ENCODE results near the gene VMAC.

DNA sequence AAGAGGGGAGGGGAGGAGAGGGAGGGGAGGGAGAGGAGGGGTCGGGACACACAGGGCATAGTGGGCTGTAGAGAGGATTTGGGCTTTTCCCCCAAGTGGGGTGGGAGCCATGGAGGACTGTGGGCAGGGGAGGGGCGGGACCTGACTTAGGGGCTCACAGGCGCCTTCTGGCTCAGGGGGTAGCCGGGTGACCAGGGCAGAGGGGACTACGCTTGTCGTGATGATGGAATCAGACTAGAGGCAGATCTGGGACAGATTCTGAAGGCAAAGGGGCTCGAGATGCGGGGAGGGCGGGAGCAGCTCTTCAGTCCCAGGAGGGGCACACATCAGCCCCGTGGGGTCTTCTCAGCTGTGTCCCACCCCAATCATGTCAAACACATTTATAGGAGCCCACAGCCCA, 14.6 kb upstream of the VMAC start:
- TF ChIP-seq, protein P1, sequence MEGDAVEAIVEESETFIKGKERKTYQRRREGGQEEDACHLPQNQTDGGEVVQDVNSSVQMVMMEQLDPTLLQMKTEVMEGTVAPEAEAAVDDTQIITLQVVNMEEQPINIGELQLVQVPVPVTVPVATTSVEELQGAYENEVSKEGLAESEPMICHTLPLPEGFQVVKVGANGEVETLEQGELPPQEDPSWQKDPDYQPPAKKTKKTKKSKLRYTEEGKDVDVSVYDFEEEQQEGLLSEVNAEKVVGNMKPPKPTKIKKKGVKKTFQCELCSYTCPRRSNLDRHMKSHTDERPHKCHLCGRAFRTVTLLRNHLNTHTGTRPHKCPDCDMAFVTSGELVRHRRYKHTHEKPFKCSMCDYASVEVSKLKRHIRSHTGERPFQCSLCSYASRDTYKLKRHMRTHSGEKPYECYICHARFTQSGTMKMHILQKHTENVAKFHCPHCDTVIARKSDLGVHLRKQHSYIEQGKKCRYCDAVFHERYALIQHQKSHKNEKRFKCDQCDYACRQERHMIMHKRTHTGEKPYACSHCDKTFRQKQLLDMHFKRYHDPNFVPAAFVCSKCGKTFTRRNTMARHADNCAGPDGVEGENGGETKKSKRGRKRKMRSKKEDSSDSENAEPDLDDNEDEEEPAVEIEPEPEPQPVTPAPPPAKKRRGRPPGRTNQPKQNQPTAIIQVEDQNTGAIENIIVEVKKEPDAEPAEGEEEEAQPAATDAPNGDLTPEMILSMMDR (conservative IDR thresholded peaks at IDR 0.05), result no peak
- TF ChIP-seq EZH2 (IDR thresholded peaks at IDR 0.05; ENCODE audit: low read depth), result no peak
